Activated naive CD8-positive, alpha-beta T cell treated with anti-CD3 and anti-CD28 coated beads for 36 hours (primary cell): ENCODE results near the gene TMEM74B. TPM values are rescaled to one million over a fixed set of nuclear protein-coding genes. Genes with fewer than 3 reads are reported as not detected.
"Not testable (repeated sequence)": the region's sequence is repeated elsewhere in the genome, so short reads cannot be mapped to it uniquely, and the experiment has no call there.

Experiments
- DNase-seq: peaks from one replicate; pipeline ENCODE4 v3.0.0; 2021
- H3K27ac Mint-ChIP-seq: one replicate; pipeline ENCODE4 v1.8.0; 2022; ENCODE audit warnings: mild to moderate bottlenecking, moderate library complexity, mixed read lengths
- H3K27me3 Mint-ChIP-seq: one replicate; pipeline ENCODE4 v1.8.0; 2022; ENCODE audit warnings: mild to moderate bottlenecking, mixed read lengths
- H3K36me3 Mint-ChIP-seq: one replicate; pipeline ENCODE4 v1.8.0; 2021; ENCODE audit warnings: mild to moderate bottlenecking, mixed read lengths
- H3K4me1 Mint-ChIP-seq: one replicate; pipeline ENCODE4 v1.8.0; 2021; ENCODE audit warnings: mixed read lengths
- H3K4me3 Mint-ChIP-seq: one replicate; pipeline ENCODE4 v1.8.0; 2022; ENCODE audit warnings: mild to moderate bottlenecking, moderate library complexity, mixed read lengths
- H3K9me3 Mint-ChIP-seq: one replicate; pipeline ENCODE4 v1.8.0; 2022; ENCODE audit warnings: mixed read lengths
- total RNA-seq, 2 experiments: library from RNA; stranded (reverse); gene quantifications; one replicate each; pipeline ENCODE4 v1.2.3, GENCODE V29; 2021

The TMEM74B gene
- total RNA-seq, 2 experiments from 2014 or later: 1.5 to 1.9 TPM

DNA sequence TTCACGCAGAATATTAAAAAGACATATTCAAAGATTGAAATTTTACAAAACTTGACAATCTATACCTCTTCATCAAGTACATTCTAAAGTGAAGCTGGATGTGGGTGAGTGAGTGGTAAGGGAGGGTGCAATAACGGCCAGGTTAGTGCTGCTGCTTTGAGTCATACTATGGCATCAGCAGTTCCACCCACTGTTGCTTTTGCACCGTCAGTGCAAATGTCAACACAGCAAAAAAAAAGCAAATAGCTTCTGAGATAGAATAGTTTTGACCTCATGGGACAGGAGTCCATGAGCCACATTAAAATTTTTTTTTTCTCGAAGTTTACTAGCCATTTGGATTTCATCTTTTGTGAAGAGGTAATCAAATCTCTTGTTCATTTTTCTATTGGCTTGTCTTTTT is 34.6 kb downstream of the TMEM74B start:
- Mint-ChIP-seq H3K4me1 (peaks cover 14% of the 10 kb centered on the region), H3K27me3 (no peaks in the 10 kb centered on the region), H3K4me3 (no peak overlapping the region), H3K9me3 (no peaks in the 10 kb centered on the region), H3K36me3 (peaks cover 56% of the 10 kb centered on the region), H3K27ac (no peak overlapping the region)
- DNase-seq: no peak

DNA sequence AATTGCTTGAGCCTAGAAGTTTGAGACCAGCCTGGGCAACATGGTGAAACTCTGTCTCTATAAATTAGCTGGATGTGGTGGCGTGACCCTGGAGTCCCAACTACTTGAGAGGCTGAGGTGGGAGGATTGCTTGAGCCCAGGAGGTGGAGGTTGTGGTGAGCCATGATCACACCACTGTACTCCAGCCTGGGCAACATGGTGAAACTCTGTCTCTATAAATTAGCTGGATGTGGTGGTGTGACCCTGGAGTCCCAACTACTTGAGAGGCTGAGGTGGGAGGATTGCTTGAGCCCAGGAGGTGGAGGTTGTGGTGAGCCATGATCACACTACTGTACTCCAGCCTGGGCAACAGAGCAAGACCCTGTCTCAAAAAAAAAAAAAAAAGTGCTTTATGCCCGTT is 35.0 kb downstream of the TMEM74B start:
- Mint-ChIP-seq H3K4me1 (peaks cover 14% of the 10 kb centered on the region), H3K36me3 (peaks cover 52% of the 10 kb centered on the region)
- not testable (repeated sequence) for H3K4me3 Mint-ChIP-seq, H3K27me3 Mint-ChIP-seq, DNase-seq, H3K27ac Mint-ChIP-seq, H3K9me3 Mint-ChIP-seq

DNA sequence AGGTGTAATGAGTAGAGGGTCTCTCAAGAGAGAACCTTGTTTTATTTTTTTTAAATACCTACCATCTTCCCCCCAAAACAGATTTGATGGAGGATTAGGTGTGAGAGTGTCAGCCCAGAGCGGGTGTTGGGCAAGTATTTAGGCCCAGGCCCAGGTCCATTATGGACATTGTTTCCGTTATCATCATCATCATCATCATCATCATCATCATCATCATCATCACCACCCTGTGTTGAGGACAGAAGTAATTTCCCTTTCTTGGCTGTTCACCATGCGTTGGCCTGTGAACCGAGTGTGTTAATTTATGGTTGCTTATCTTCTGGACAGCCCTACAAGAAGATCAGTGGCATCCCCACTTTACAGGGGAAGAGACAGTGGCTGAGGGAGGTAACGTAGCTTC is 37.8 kb downstream of the TMEM74B start:
- Mint-ChIP-seq H3K27ac (no peak overlapping the region), H3K9me3 (no peaks in the 10 kb centered on the region), H3K4me3 (no peak overlapping the region), H3K4me1 (peaks cover 18% of the 10 kb centered on the region), H3K36me3 (peaks cover 39% of the 10 kb centered on the region), H3K27me3 (no peaks in the 10 kb centered on the region)
- no peak for DNase-seq

DNA sequence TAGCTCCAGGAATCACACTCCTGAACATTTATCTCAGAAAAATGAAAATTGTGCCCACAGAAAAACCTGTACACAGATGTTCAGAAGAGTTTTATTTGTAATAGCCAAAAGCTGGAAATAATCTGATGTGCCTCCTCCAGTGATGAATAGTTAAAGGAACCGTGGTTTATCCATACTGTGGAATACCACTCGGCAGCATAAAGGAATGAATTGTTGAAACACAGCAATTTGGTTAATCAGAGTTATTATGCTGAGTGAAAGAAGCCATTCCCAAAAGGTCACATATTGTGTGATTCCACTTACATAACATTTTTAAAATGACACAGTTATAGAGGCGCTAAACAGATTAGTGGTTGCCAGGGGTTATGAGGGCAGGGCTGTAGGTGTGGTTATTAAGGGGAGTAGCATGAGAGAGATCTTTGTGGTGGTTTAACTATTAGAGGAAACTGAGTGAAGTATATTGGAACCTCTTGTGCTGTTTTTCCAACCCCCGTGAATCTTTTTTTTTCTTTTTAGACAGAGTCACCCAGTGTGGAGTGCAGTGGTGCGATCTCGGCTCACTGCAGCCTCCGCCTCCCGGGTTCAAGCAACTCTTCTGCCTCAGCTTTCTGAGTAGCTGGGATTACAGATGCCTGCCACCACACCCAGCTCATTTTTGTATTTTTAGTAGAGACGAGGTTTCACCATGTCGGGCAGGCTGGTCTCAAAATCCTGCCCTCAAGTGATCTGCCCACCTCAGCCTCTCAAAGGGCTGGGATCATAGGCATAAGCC is 40.2 kb downstream of the TMEM74B start:
- Mint-ChIP-seq H3K27ac (no peak overlapping the region), H3K4me1 (peaks cover 15% of the 10 kb centered on the region), H3K4me3 (no peak overlapping the region), H3K9me3 (no peaks in the 10 kb centered on the region), H3K27me3 (no peaks in the 10 kb centered on the region), H3K36me3 (peaks cover 40% of the 10 kb centered on the region)
- no peak for DNase-seq

DNA sequence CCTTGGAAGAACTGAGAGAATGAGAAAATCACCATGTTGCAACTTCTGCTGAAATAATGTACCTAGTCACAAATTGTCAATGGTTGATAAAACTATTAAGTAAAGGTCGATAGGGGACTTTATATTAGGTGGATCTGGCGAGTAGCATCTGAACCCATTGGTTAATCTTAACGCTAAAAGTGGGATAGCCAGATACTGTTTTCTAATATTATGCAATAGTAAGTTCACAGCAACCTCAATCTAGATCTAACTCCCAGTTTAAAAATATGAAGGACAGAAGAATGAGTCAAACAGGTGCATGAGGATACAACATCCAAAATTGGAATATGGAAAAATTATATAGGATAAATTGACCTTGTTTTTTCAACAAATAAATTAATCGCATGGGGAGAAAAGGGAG is 47.5 kb downstream of the TMEM74B start:
- DNase-seq: no peak
- H3K36me3 Mint-ChIP-seq: peaks cover 53% of the 10 kb centered on the region
- H3K27ac Mint-ChIP-seq: no peak overlapping the region
- H3K4me1 Mint-ChIP-seq: peaks cover 17% of the 10 kb centered on the region
- H3K27me3 Mint-ChIP-seq: no peaks in the 10 kb centered on the region
- no peaks in the 10 kb centered on the region for H3K9me3 Mint-ChIP-seq
- no peak overlapping the region for H3K4me3 Mint-ChIP-seq

DNA sequence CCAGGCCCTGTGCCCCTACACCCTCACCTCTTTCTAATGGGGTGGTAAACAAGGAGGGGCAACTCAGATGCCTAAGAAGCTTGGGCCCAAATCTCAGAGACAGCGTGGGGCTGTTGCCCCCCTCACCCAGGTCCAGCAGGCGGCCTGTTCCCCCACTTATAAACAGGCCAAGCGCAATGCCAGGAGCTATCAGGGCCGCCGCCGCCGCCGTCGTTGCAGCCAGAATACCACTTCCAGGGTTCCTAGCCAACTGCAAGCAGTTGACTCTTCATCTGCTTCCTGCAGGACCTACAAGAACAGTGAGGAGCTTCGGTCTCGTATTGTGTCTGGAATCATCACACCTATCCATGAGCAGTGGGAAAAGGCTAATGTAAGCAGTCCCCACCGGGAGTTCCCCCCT is 49.9 kb downstream of the TMEM74B start:
- no peaks in the 10 kb centered on the region for H3K27me3 Mint-ChIP-seq
- peaks cover 58% of the 10 kb centered on the region for H3K36me3 Mint-ChIP-seq
- H3K4me1 Mint-ChIP-seq: peaks cover 22% of the 10 kb centered on the region
- H3K9me3 Mint-ChIP-seq: no peaks in the 10 kb centered on the region
- no peak for DNase-seq
- H3K27ac Mint-ChIP-seq: no peak overlapping the region
- no peak overlapping the region for H3K4me3 Mint-ChIP-seq

DNA sequence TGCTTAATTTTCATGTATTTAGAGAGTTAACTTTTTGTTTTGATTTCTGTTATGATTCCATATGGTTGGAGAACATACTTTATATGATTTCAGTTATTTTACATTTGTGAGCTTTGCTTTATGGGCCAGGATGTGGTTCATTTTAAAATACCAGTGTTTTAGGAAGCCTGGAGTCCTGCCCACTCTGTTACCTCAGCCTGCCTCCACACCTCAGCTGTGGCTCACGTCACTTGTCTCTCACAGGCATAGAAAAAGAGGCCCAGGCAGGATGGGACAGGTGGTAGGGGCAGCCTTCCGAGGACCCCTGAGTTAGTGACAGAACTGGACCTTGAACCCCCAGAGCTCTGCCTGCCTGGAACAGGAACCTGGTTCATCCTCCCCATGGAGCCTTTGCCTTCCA is 50.4 kb downstream of the TMEM74B start:
- H3K4me3 Mint-ChIP-seq: no peak overlapping the region
- no peak overlapping the region for H3K27ac Mint-ChIP-seq
- DNase-seq: no peak
- H3K27me3 Mint-ChIP-seq: no peaks in the 10 kb centered on the region
- no peaks in the 10 kb centered on the region for H3K9me3 Mint-ChIP-seq
- H3K4me1 Mint-ChIP-seq: peaks cover 22% of the 10 kb centered on the region
- H3K36me3 Mint-ChIP-seq: peaks cover 61% of the 10 kb centered on the region

DNA sequence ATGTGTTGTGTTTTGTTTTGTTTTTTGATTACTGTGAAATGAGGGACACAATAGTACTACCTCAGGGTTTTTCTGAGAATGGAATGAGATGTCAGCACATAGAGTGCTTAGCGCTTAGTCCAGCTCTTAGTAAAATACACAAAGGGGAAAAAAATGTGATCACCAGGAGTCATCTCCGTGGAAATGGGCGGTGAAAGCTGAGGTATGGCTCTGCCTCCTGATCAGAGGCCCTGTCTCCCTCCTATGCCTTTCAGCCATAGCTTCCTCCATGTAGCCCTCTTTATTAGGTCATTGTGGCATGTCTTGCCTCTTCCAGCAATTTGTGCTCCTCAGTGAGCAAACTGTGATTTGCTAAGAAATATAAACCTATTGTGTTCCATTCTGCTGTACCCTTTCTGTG is 53.4 kb downstream of the TMEM74B start:
- no peak overlapping the region for H3K4me3 Mint-ChIP-seq
- no peak for DNase-seq
- H3K36me3 Mint-ChIP-seq: peaks cover 63% of the 10 kb centered on the region
- H3K27ac Mint-ChIP-seq: no peak overlapping the region
- peaks cover 22% of the 10 kb centered on the region for H3K4me1 Mint-ChIP-seq
- H3K9me3 Mint-ChIP-seq: no peaks in the 10 kb centered on the region
- no peaks in the 10 kb centered on the region for H3K27me3 Mint-ChIP-seq

DNA sequence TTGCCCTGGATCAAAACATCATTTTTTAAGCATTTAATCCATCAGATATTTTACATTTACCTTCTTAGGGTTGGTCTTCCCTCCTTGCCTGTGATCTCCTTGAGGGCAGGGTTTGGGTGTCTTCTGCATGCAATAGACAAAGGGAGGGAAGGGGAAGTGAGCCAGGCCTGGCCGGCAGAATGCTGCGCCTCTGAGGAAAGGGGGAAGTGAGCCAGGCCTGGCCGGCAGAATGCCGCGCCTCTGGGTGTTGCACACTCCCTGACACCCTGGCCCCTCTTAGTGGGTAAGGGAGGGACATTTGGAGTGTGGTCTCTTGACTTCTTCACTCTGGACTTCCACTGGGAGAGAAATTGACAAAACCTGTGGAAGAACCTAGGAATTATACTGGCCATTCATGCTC is 53.9 kb downstream of the TMEM74B start:
- Mint-ChIP-seq H3K27ac (no peak overlapping the region), H3K36me3 (peaks cover 64% of the 10 kb centered on the region), H3K9me3 (no peaks in the 10 kb centered on the region), H3K27me3 (no peaks in the 10 kb centered on the region), H3K4me3 (no peak overlapping the region), H3K4me1 (peaks cover 22% of the 10 kb centered on the region)
- DNase-seq: no peak

Other genes with a start within 250 kb of the TMEM74B start
- gene RSPO4, start 182.7 kb downstream of the TMEM74B start, total RNA-seq: not detected
- gene PSMF1, start 66.4 kb downstream of the TMEM74B start, total RNA-seq: 100 to 1,000 TPM; 180 to 192 TPM
- gene C20orf202, start 18.5 kb upstream of the TMEM74B start, total RNA-seq: not detected
- not detected for gene RAD21L1, start 41.1 kb upstream of the TMEM74B start, total RNA-seq
- 1 to 10 TPM; 3.2 to 3.6 TPM for gene SNPH, start 81.3 kb upstream of the TMEM74B start, total RNA-seq
- gene SDCBP2, start 144.2 kb upstream of the TMEM74B start, total RNA-seq: 1 to 10 TPM; 3.3 to 3.9 TPM
- 100 to 1,000 TPM; 315 to 324 TPM for gene FKBP1A, start 208.1 kb upstream of the TMEM74B start, total RNA-seq